Naive thymus-derived CD4-positive, alpha-beta T cell (primary cell): ENCODE data around the gene FDPS. TPM values are rescaled to one million over a fixed set of nuclear protein-coding genes. Genes with fewer than 3 reads are reported as not detected.

Experiments
- ATAC-seq: fragments of 150-1000 bp; cut with Tn5 transposase; 2 replicates; pipeline ENCODE4 v1.10.0; 2021; ENCODE audit warnings: mild to moderate bottlenecking, moderate library complexity
- CTCF ChIA-PET: fragments of 350-600 bp; sonication (Branson Sonifier 250); formaldehyde crosslinking; loops from one replicate; lab custom pipeline; 2021; ENCODE audit warnings: antibody characterized with exemption; lab: Charles Lee
- POLR2A ChIA-PET: fragments of 350-600 bp; sonication (Branson Sonifier 250); formaldehyde crosslinking; loops from one replicate; lab custom pipeline; 2021; ENCODE audit warnings: antibody characterized with exemption, inconsistent platforms; lab: Charles Lee
- DNase-seq, 9 donors: peaks; one replicate each; pipeline versions ENCODE4 v3.0.0 to v3.0.0-alpha.2; 2020 to 2022; ENCODE audit warnings: mixed read lengths in 1 of 9
- H3K27ac ChIP-seq: one replicate; pipeline ENCODE4 v1.7.0; 2013; ENCODE audit warnings: mild to moderate bottlenecking, low read depth, low read length, moderate library complexity
- H3K27me3 ChIP-seq, 2 donors: one replicate each; pipeline ENCODE4 v1.7.0; 2013; ENCODE audit warnings: low read length in 2 of 2, mild to moderate bottlenecking in 2 of 2, moderate library complexity in 2 of 2; ENCODE audit not compliant: control insufficient read depth in 2 of 2, insufficient read depth in 2 of 2
- H3K36me3 ChIP-seq, 3 experiments: 1 replicate in 2 of 3; 2 replicates in 1 of 3; pipeline ENCODE4 v1.7.0; 2013; ENCODE audit warnings: low read length in 3 of 3, mild to moderate bottlenecking in 3 of 3, moderate library complexity in 1 of 3; ENCODE audit not compliant: insufficient read depth in 3 of 3, control insufficient read depth in 2 of 3
- H3K4me1 ChIP-seq, 2 donors: one replicate each; pipeline ENCODE4 v1.7.0; 2013; ENCODE audit warnings: low read length in 2 of 2, mild to moderate bottlenecking in 2 of 2, moderate library complexity in 1 of 2; ENCODE audit not compliant: control insufficient read depth in 2 of 2, insufficient read depth in 2 of 2
- H3K4me3 ChIP-seq: 2 replicates; pipeline ENCODE4 v1.7.0; 2013; ENCODE audit warnings: mild to moderate bottlenecking, low read length
- H3K9me3 ChIP-seq, 3 experiments: 1 replicate in 2 of 3; 2 replicates in 1 of 3; pipeline ENCODE4 v1.7.0; 2013; ENCODE audit warnings: low read length in 3 of 3; ENCODE audit not compliant: control insufficient read depth in 2 of 3
- H3K27ac Mint-ChIP-seq, 9 donors: one replicate each; pipeline ENCODE4 v1.8.0; 2020 to 2022; ENCODE audit warnings: mixed read lengths in 9 of 9, mild to moderate bottlenecking in 8 of 9, moderate library complexity in 5 of 9, inconsistent platforms in 2 of 9
- H3K27me3 Mint-ChIP-seq, 5 donors: one replicate each; pipeline ENCODE4 v1.8.0; 2021 to 2022; ENCODE audit warnings: mixed read lengths in 5 of 5, mild to moderate bottlenecking in 1 of 5
- H3K36me3 Mint-ChIP-seq, 5 donors: one replicate each; pipeline ENCODE4 v1.8.0; 2020 to 2022; ENCODE audit warnings: mixed read lengths in 5 of 5, mild to moderate bottlenecking in 3 of 5, inconsistent platforms in 1 of 5
- H3K4me1 Mint-ChIP-seq, 7 donors: one replicate each; pipeline ENCODE4 v1.8.0; 2020 to 2022; ENCODE audit warnings: mixed read lengths in 7 of 7, mild to moderate bottlenecking in 3 of 7, inconsistent platforms in 1 of 7
- H3K4me3 Mint-ChIP-seq, 10 donors: one replicate each; pipeline ENCODE4 v1.8.0; 2020 to 2022; ENCODE audit warnings: mild to moderate bottlenecking in 10 of 10, mixed read lengths in 10 of 10, moderate library complexity in 6 of 10, inconsistent platforms in 2 of 10
- H3K9me3 Mint-ChIP-seq, 11 donors: one replicate each; pipeline ENCODE4 v1.8.0; 2020 to 2022; ENCODE audit warnings: mixed read lengths in 11 of 11, mild to moderate bottlenecking in 4 of 11, inconsistent platforms in 1 of 11, moderate library complexity in 1 of 11
- intact Hi-C, 2 donors: fragments of 100-400 bp; cut with micrococcal nuclease; formaldehyde crosslinking; loops; one replicate each; pipeline ENCODE4 v1.15.1; 2023
- microRNA-seq: library from miRNA; unstranded; fragments of <30 nt; microRNA quantifications from one replicate; pipeline ENCODE4 v1.2.0, GENCODE V29; 2022; ENCODE audit warnings: borderline microRNAs expressed
- polyA plus RNA-seq, 2 donors: library from polyadenylated mRNA; unstranded; fragments of 300-500 nt; fragmentation: Illumina TruSeq; gene quantifications; one replicate each; pipeline ENCODE4 v1.2.3, GENCODE V29; 2021
- total RNA-seq, 6 experiments: library from RNA in 5 of 6; stranded (reverse) in 5 of 6; gene quantifications; 1 replicate in 5 of 6; 2 replicates in 1 of 6; pipeline ENCODE4 v1.2.3 and lab custom pipeline; 2021 to 2026

The FDPS gene
- total and polyA plus RNA-seq, 7 experiments from 2014 or later = 58.5 to 193 (median 83.8) TPM

DNA sequence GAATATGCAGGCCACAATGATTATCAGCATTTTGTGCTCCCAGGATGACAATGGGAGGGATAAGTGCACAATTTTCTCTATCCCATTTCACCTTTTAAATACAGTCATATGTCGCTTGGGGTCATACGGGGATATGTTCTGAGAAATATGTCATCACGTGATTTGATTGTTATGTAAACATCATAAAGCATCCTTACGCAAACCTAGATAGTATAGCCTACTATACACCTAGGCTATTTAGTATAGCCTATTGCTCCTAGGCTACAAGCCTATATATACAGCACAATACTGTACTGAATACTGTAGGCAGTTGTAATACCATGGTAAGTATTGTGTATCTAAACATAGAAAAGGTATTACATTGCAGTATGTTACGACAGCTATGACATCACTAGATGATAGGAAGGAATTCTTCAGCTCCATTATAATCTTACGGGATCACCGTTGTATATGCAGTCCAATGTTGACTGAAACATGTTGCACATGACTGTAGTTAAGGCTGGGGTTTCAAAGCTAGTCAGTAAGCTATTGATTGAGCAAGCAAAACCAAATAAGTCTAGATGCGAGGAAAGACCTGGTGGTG lies 30.9 kb downstream of the FDPS start:
- CTCF ChIA-PET = interaction anchor here (1.2 kb wide), 1 partner anchor 156 kb away, joined by 3 read pairs; no protein-coding TSS in a partner anchor
- Histone ChIP-seq H3K36me3 (peaks cover 31 to 90% (median 35%) of the 10 kb centered on the region in 3 experiments), H3K4me1 (no peaks in the 10 kb centered on the region), H3K9me3 (no peaks in the 10 kb centered on the region), H3K27ac (no peak overlapping the region), H3K4me3 (no peak overlapping the region), H3K27me3 (no peaks in the 10 kb centered on the region)
- Mint-ChIP-seq H3K27me3 (no peaks in the 10 kb centered on the region), H3K4me1 (peaks cover 0 to 6% (median 0%) of the 10 kb centered on the region in 7 donors), H3K9me3 (no peaks in the 10 kb centered on the region), H3K27ac (peak overlapping the region in 3 of 9 donors; percentile 35 to 72 (median 63)), H3K36me3 (peaks cover 13 to 62% (median 33%) of the 10 kb centered on the region in 5 donors), H3K4me3 (no peak overlapping the region)
- intact Hi-C loops = no loop called here
- no peak for DNase-seq
- POLR2A ChIA-PET = no interaction called here
- no peak for ATAC-seq

DNA sequence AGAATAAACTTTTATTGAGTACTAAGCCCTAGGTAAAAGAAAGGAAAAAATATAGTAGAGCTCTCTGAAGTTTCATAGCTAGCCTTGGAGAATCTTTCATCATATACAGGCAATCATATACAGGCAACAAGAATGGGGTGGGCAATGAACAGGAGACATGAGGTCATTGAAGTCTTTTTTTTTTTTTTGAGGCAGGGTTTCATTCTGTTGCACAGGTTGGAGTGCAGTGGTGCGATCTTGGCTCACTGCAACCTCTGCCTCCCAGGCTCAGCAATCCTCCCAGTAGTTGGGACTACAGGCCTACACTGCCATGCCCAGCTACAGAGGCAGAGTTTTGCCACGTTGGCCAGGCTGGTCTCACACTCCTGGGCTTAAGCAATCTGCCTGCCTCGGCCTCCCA lies 34.2 kb downstream of the FDPS start:
- peaks cover 9 to 61% (median 40%) of the 10 kb centered on the region in 5 donors for H3K36me3 Mint-ChIP-seq
- ChIA-PET CTCF (interaction anchor here (1.0 kb wide), 1 partner anchor 93 kb away, joined by 5 read pairs; no protein-coding TSS in a partner anchor), POLR2A (interaction anchor here (0.8 kb wide), 1 partner anchor 19 kb away, joined by 3 read pairs; no protein-coding TSS in a partner anchor)
- H3K4me3 Mint-ChIP-seq = no peak overlapping the region
- ATAC-seq = no peak
- intact Hi-C loops = no loop called here
- Histone ChIP-seq H3K27ac (no peak overlapping the region), H3K4me3 (no peak overlapping the region), H3K4me1 (no peaks in the 10 kb centered on the region), H3K9me3 (no peaks in the 10 kb centered on the region), H3K27me3 (no peaks in the 10 kb centered on the region), H3K36me3 (peaks cover 41 to 98% (median 46%) of the 10 kb centered on the region in 3 experiments)
- no peaks in the 10 kb centered on the region for H3K27me3 Mint-ChIP-seq
- H3K9me3 Mint-ChIP-seq = no peaks in the 10 kb centered on the region
- no peak overlapping the region for H3K27ac Mint-ChIP-seq
- DNase-seq = no peak
- H3K4me1 Mint-ChIP-seq = peaks cover 0 to 4% (median 0%) of the 10 kb centered on the region in 7 donors

DNA sequence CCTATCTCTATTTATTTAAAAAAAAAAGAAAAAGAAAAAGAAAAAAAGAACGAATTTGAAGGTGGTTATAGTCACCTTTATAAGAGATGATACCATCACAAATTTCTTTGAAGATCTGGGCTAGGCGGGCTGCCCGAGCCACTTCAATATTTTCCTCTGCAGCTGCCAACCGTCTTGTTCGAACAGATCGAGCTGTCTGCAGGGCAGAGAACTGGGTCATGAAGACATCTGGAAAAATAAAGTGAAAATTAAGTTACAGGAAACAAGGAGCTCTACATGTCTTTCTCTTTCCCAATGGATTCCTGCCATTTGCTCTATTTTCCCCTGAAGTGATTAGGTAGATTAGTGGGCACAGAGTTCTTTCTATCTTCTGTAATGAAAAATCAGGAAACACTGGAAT lies 44.0 kb downstream of the FDPS start:
- Histone ChIP-seq H3K4me3 (no peak overlapping the region), H3K36me3 (peaks cover 18 to 86% (median 30%) of the 10 kb centered on the region in 3 experiments), H3K4me1 (no peaks in the 10 kb centered on the region), H3K27ac (no peak overlapping the region), H3K27me3 (no peaks in the 10 kb centered on the region), H3K9me3 (no peaks in the 10 kb centered on the region)
- Mint-ChIP-seq H3K4me1 (no peaks in the 10 kb centered on the region), H3K4me3 (no peak overlapping the region), H3K9me3 (no peaks in the 10 kb centered on the region), H3K27me3 (no peaks in the 10 kb centered on the region), H3K36me3 (peaks cover 0 to 38% (median 26%) of the 10 kb centered on the region in 5 donors), H3K27ac (peak overlapping the region in 6 of 9 donors; percentile 6 to 66 (median 50))
- DNase-seq = no peak
- ChIA-PET CTCF (no interaction called here), POLR2A (no interaction called here)
- intact Hi-C loops = no loop called here
- ATAC-seq = no peak

DNA sequence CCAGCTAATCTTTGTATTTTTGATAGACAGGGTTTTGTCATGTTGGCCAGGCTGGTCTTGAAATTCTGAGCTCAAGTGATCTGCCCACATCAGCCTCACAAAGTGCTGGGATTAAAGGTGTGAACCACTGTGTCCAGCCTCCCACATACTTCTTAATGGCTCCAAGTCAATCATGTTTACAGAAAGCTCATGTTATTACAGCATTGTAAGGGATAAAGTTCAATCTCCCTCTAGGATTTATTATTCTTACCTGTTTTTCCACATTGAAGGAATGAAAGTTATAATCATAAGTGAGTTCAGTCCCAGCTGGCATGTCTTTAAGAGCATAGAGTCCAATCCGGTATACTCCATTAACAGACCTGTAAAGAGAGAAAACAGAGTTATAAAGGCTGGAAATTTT lies 51.4 kb downstream of the FDPS start:
- Mint-ChIP-seq H3K4me1 (no peaks in the 10 kb centered on the region), H3K27me3 (no peaks in the 10 kb centered on the region), H3K27ac (peak overlapping the region in 1 of 9 donors; percentile 16), H3K36me3 (peaks cover 0 to 14% (median 8%) of the 10 kb centered on the region in 5 donors), H3K4me3 (no peak overlapping the region), H3K9me3 (no peaks in the 10 kb centered on the region)
- H3K27ac ChIP-seq = no peak overlapping the region
- H3K4me1 ChIP-seq = no peaks in the 10 kb centered on the region
- peaks cover 8 to 48% (median 9%) of the 10 kb centered on the region in 3 experiments for H3K36me3 ChIP-seq
- ATAC-seq = no peak
- POLR2A ChIA-PET = interaction anchor here (0.6 kb wide), 1 partner anchor 55 kb away, joined by 3 read pairs; no protein-coding TSS in a partner anchor
- CTCF ChIA-PET = interaction anchor here (0.9 kb wide), 1 partner anchor 1611 kb away, joined by 4 read pairs; no protein-coding TSS in a partner anchor
- H3K4me3 ChIP-seq = no peak overlapping the region
- no peaks in the 10 kb centered on the region for H3K9me3 ChIP-seq
- no peaks in the 10 kb centered on the region for H3K27me3 ChIP-seq
- DNase-seq = no peak
- intact Hi-C loops = no loop called here

Small RNA genes within 50 kb of the gene (microRNA-seq; reads per million reads assigned to microRNA genes)
- not detected for gene MIR555

Other genes with a start within 250 kb of the FDPS start
- gene EFNA4, start 245.1 kb upstream of the FDPS start, total RNA-seq = 1 to 10 TPM; 3.9 to 9.4 (median 7.7) TPM
- 1 to 10 TPM; 2.1 to 3.9 TPM for gene EFNA4, start 245.1 kb upstream of the FDPS start, polyA plus RNA-seq
- gene EFNA3, start 230.0 kb upstream of the FDPS start, total RNA-seq = 1 to 10 TPM in 4 of 5 experiments, under 1 TPM in 1; 0.42 to 4.0 (median 2.7) TPM
- under 1 TPM; 0.51 to 0.72 TPM for gene EFNA3, start 230.0 kb upstream of the FDPS start, polyA plus RNA-seq
- 1 to 10 TPM in 4 of 5 experiments, not detected in 1; 4.0 to 7.3 (median 5.6) TPM for gene EFNA1, start 181.0 kb upstream of the FDPS start, total RNA-seq
- 10 to 100 TPM; 11.1 to 16.8 TPM for gene EFNA1, start 181.0 kb upstream of the FDPS start, polyA plus RNA-seq
- 10 to 100 TPM; 21.1 to 35.6 (median 24.3) TPM for gene SLC50A1, start 173.0 kb upstream of the FDPS start, total RNA-seq
- 10 to 100 TPM; 51.0 to 64.8 TPM for gene SLC50A1, start 173.0 kb upstream of the FDPS start, polyA plus RNA-seq
- gene DPM3, start 168.3 kb upstream of the FDPS start, total RNA-seq = 10 to 100 TPM; 29.1 to 50.4 (median 43.8) TPM
- gene DPM3, start 168.3 kb upstream of the FDPS start, polyA plus RNA-seq = 100 to 1,000 TPM in 1 of 2 donors, 10 to 100 TPM in 1; 99.2 to 128 TPM
- gene KRTCAP2, start 135.6 kb upstream of the FDPS start, total RNA-seq = 100 to 1,000 TPM in 4 of 5 experiments, 10 to 100 TPM in 1; 97.4 to 236 (median 155) TPM
- gene KRTCAP2, start 135.6 kb upstream of the FDPS start, polyA plus RNA-seq = 100 to 1,000 TPM; 450 to 469 TPM
- 10 to 100 TPM in 1 of 5 experiments, 1 to 10 TPM in 4; 3.5 to 21.9 (median 4.1) TPM for gene TRIM46, start 135.0 kb upstream of the FDPS start, total RNA-seq
- 1 to 10 TPM in 1 of 2 donors, under 1 TPM in 1; 0.69 to 1.3 TPM for gene TRIM46, start 135.0 kb upstream of the FDPS start, polyA plus RNA-seq
- gene THBS3, start 101.0 kb upstream of the FDPS start, total RNA-seq = 10 to 100 TPM; 26.0 to 35.9 (median 28.1) TPM
- gene THBS3, start 101.0 kb upstream of the FDPS start, polyA plus RNA-seq = 1 to 10 TPM in 1 of 2 donors, under 1 TPM in 1; 0.87 to 2.6 TPM
- gene MTX1, start 100.2 kb upstream of the FDPS start, total RNA-seq = 10 to 100 TPM; 19.5 to 40.8 (median 22.0) TPM
- 10 to 100 TPM; 48.9 to 49.9 TPM for gene MTX1, start 100.2 kb upstream of the FDPS start, polyA plus RNA-seq
- 10 to 100 TPM in 4 of 5 experiments, 1 to 10 TPM in 1; 8.2 to 24.3 (median 13.8) TPM for gene ENTREP3, start 53.4 kb upstream of the FDPS start, total RNA-seq
- 1 to 10 TPM; 1.8 to 2.0 TPM for gene ENTREP3, start 53.4 kb upstream of the FDPS start, polyA plus RNA-seq
- 100 to 1,000 TPM in 3 of 5 experiments, 10 to 100 TPM in 2; 50.8 to 118 (median 100) TPM for gene SCAMP3, start 46.5 kb upstream of the FDPS start, total RNA-seq
- 100 to 1,000 TPM; 141 to 219 TPM for gene SCAMP3, start 46.5 kb upstream of the FDPS start, polyA plus RNA-seq
- 100 to 1,000 TPM in 2 of 5 experiments, 10 to 100 TPM in 3; 72.2 to 137 (median 94.7) TPM for gene CLK2, start 35.4 kb upstream of the FDPS start, total RNA-seq
- 10 to 100 TPM; 16.7 to 31.0 TPM for gene CLK2, start 35.4 kb upstream of the FDPS start, polyA plus RNA-seq
- 1 to 10 TPM; 1.6 to 3.3 (median 2.8) TPM for gene HCN3, start 31.4 kb upstream of the FDPS start, total RNA-seq
- gene HCN3, start 31.4 kb upstream of the FDPS start, polyA plus RNA-seq = under 1 TPM in 1 of 2 donors, not detected in 1; 0.07 TPM
- not detected for gene PKLR, start 7.4 kb upstream of the FDPS start, total RNA-seq
- gene PKLR, start 7.4 kb upstream of the FDPS start, polyA plus RNA-seq = under 1 TPM in 1 of 2 donors, not detected in 1; 0.06 TPM
- gene RUSC1, start 12.0 kb downstream of the FDPS start, total RNA-seq = 10 to 100 TPM; 14.9 to 26.8 (median 15.7) TPM
- 1 to 10 TPM; 6.8 to 7.7 TPM for gene RUSC1, start 12.0 kb downstream of the FDPS start, polyA plus RNA-seq